HG03442 (cell line): ENCODE results near the gene FAM78A.

Experiments
- ATAC-seq: cut with Tn5 transposase; IDR thresholded peaks from one replicate; pipeline ENCODE4 v1.9.1; 2021; ENCODE audit warnings: mild to moderate bottlenecking, moderate library complexity; ENCODE audit not compliant: unreplicated experiment

FAM78A gene

DNA sequence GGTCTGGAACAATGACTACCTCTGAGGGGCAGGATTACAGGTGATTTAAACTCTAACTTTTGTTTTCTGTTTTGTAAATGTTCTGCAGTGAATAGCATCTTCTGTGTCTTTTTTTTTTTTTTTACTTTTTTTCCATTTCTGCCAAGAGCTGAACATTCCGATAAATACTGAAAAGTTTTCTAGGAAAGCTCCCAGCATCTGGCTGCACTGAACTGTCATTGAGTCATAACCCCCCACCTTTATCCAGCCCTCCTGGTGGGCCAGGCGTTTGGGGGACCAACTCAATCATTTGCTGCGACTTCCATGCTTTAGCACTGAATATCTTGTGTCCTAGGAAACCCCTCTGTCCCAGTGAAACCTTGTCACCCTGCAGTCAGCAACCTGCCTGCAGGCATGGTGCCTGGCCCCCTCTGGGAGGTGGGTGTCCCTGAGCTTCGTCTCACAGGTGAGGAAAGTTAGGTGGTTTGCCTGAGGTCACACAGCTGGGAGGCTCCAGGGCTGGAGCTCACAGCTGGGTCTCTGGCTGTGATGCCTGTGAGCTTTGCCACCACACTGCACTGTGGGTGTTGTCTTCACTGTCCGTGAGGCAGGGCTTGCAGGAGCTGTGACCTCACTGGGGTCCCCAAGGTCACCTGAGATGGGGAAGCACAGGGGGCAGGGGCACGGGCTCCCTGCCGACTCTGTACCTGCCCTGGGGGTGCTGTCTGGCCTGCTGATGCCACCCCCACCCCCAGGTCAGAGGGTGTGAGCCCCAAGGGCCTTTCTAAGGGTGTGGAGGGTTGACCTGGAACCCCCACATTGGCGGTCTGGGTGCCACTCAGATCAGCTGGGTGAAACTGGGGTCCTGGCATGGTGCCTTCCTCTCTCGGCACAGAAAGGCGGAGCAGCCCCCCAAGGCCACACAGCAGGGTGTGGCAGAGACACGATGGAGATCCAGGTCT lies 27.3 kb upstream of the FAM78A start:
- no peak for ATAC-seq

DNA sequence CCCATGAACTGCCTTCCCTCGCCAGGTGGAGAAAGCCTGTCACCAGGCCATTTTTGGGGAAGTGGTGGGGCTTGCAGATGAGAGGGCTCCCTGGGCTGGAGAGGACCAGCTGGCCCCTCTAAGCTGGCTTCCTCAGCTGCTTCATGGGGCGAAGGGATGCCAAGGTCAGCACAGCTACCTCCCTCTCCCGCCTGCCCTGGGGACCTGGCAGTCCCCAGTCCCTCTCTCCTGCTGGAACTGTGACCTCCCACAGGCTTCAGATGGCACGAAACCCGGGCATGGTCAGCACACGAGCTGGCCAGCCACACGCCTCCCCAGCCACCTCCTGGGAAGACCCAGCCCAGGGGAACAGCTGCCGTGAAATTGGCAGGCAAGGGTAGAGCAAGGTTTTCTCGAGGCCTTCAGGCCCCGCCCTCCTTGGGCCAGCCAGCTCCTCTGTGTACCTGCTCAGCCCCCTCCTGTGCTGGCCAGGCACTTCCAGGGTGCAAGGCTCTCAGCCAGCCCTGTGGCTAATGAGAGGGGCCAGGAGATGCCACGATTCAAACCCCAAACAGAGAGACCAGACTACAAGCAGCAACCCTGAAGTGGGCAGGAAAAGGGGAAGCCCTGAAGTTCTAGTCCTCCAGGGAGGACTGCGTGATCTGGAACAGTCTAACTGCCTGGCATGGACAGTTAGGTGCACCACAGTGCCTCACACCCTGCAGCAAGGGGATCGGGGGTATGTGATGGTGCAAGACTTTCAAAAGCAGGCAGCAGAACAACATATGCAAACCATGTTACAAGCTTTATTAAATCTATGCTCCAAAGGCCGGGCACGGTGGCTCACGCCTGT lies 26.1 kb upstream of the FAM78A start:
- no peak for ATAC-seq

DNA sequence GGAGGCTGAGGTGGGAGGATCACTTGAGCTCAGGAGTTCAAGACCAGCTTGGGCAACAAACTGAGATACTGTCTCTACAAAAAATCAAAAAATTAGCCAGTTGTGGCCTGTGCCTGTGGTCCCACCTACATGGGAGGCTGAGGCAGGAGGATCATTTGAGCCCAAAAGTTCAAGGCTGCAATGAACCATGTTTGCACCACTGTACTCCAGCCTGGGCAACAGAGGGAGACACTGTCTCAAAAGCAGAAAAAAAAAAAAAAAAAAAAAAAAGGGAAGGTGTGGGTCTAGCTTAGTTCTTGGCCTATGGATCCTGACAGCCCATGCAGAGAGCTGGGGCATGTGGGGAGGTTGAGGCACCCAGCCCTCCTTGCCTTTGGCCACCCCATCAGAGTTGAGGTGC lies 24.1 kb upstream of the FAM78A start:
- no peak for ATAC-seq

DNA sequence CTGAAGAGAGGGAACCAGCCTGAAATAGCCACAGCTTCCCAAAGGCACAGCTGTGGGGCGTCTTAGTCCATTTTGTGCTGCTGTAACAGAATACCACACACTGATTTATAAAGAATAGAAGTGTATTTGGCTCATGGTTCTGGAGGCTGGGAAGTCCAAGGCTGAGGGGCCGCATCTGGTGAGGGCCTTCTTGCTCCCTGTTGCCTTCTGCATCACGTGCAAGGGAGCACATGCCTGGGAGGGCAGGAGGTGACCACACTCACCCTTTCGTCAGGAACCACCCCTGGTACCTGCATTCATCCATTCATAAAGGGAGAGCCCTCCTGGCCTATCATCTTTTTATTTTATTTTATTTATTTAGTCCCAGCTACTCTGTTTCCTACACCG lies 23.6 kb upstream of the FAM78A start:
- no peak for ATAC-seq

DNA sequence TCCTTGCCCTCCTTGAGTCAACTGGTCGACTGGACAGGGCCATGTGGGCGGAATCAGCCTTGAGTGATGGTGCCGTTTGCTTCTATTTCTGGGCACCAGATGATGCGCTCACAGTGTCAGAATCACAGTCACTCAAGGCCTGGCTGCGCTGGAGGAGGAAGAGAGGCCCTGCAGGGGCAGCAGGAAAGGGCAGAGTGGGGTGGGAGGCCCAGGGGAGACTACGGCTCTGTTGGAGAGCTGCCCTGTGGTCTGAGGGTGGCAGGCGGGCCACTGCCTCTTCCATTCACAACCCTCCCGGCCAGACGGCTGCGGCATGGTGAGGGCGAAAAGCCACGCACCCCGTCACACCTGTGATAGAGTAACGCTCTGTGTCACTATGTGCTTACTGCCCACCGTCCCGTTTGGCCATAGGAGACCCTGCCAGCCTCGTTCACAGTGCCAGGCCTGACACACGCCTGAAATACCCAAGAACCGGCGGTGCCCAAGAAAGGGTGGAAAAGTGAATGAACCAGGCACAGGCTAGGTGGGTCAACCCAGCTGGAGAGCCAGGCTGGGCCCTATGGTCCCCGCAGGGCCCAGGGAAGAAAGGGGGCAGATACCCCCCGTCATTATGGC lies 23.1 kb upstream of the FAM78A start:
- no peak for ATAC-seq

DNA sequence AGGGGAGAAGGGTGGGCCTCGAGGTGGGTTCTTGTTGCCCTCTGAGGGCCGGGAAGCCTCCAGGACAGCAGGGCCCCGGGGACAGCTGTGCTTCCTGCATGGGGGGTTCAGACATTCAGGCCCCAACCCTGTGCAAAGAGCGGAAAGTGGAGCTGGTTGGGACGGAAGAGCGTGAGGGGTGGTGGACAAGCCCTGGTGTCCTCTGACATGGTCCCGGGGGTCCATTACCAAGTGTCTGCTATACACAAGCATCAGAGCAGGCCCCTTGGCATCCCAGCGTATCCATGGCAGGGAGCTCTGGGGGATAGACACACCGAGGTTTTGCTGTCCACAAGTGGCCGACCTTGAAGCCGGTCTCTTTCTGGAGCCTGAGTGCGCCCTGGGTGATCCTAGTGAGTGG lies 22.5 kb upstream of the FAM78A start:
- no peak for ATAC-seq

DNA sequence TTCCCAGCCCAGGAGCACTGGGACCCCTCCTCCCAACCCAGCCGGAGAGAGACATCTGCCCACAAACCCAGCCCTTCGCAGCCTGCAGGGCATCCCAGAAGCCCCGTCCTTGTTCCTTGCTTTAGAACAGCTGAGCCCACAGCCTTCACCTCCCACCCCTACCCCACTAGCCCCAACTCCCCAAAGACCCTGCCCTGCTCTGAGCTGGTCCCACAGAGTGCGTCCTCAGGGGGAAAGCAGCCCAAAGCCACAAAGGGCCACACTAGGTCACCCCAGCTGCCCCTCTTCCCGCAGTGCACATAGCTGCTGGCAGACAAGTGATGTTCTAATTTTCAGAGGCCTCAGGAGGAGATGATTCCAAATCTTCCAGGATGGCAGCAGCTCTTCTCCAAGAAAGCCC lies 22.0 kb upstream of the FAM78A start:
- no peak for ATAC-seq

DNA sequence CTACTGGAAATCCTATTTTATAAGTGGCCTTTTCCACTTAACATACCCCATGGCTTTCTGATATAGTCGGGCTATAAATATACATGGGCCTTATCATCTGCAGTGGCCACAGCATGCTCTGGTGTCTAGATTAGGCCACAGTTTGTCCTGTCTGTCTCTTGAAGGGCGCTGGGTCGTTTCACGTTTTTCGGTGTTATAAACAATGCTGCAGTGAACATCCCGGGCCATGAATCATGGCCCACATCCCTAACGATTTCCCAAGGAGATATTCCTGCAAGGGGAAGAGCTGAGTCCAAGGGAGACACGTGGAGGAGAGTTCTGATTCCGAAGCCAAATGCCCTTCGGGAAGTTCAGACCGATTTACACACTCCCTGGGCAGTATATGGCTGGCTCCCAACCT lies 21.6 kb upstream of the FAM78A start:
- ATAC-seq, result no peak

DNA sequence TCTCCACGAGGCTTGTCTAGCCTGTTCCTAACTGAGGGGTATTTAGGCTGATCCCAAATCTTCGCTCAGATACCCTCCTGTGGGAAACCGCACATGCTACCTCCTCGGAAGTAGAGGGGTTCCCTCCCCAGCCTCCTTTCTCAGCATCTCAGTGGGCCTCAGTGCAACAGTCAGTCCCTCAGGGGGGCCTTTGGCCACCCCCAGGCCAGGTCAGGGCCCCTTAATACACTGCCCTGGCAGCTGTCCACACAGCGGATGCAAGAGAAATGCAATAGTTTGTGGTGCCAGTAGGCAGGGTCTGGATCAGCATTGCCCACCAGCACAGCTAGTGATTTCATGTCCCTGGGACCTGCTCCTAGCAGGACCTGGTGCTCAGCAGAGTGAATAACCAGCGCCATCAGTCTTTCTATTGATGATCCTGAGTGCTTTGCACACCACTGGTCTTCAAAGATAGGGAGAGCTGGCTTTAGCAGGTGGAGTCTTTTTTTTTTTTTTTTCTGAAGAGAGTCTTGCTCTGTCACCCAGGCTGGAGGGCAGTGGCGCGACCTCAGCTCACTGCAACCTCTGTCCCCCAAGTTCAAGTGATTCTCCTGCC lies 20.7 kb upstream of the FAM78A start:
- ATAC-seq, result no peak

DNA sequence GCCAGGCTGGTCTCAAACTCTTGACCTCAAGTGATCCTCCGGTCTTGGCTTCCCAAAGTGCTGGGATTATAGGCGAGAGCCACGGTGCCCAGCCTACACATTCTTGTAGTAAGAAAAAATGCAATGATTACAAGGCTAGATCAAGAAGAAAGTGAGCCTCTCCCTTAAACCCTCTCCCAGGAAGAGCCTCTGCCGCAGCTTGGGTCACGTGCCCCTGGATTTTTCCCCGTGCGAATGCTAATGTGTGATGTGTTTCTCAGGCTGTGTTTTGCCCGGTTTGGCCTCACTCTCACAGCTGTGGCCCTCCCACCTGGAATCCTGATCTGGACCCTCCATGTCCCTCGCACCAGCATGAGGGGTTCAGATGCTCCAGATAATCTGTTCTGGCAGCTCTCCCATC lies 20.1 kb upstream of the FAM78A start:
- ATAC-seq, result no peak

DNA sequence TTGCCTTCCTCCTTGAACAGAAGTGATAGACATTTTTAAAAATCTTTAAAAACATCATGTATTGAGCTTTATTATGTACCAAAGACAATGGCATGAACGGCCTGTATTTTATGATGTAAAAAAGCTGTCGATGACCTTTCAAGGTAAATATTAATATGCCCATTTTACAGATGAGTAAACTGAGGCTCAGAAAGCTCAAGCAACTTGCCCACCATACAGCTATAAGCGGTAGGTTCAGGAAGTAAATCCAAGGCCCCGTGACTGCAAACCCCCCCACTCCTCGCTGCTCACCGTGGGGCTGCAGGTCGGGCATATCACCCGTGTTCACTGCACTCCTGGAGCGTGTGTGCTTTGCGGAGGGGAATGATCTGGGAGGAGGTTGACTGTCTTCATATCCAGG lies 16.6 kb upstream of the FAM78A start:
- no peak for ATAC-seq

DNA sequence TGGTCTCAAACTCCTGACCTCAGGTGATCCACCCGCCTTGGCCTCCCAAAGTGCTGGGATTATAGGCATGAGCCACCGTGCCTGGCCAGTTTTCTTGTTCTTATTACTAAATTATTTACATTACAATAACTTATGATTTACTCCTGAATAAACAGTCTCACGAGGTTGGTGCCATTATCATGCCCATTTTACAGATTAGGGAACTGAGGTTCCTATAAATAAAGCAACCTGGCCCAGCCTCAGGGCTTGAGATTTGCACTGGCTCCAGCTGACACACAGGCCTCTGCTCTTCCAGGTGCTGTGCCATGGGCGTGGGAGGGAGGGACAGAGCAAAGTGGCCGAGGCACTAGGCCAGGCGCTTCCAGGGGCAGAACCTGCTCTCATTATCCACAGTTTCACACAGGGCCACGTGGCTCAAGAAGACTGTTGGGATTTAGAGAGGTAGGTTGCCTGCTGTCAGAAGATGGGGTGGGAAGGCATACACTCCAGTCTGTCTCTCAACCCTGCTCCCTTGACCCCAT lies 15.5 kb upstream of the FAM78A start:
- no peak for ATAC-seq

DNA sequence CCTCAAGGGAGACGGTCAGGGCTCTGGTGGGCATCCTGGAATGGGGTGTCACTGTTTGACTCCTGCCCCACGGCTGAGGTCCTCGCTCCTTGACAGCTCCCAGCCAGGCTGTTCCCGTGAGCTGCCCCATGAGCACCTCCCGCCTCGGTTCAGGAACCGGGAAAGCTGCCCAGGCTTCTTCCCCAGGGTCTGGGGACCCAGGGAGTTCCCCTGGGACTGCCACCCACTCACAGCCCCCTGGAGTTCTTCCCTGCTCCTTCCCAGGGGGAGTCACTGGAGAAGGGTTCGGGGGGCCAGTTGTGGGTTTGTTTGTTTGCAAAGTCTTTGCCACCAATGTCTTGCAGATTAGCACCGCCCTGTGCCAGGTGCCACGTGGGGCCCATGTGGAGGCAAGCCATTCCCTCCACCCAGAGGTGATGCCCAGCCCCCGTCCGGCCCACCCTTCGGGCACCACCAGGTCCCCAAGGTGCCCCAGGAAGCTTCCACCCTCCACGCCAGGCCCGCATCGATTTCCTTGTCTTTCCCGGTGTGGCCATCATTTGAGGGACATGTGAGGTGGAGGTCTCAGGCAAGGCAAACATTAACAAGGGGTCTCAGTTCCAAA lies 14.6 kb upstream of the FAM78A start:
- no peak for ATAC-seq

DNA sequence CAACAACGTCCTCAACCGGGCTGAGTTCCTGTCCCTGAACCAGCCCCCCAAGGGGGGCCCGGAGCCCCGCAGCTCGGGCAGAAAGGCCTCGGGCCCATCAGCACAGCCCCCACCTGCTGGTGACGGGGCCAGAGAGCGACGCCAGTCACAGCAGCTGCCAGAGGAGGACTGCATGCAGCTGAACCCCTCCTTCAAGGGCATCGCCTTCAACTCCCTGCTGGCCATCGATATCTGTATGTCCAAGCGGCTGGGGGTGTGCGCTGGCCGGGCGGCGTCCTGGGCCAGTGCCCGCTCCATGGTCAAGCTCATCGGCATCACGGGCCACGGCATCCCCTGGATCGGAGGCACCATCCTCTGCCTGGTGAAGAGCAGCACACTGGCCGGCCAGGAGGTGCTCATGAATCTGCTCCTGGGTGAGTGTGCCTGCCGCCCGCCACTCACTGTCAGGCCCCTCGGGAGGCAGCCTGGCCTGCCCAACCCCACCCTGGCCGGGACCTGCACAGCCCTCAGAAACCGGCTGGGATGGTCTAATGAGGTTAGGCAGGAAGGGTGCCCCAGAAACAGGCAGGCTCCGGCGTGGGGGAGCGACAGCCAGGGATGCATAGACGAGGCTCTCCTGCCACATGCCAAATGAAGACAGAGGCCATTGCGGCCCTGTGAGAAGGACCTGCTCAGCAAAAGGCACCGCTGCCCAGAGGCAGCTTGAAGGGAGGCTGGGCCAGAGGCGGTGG lies 13.9 kb upstream of the FAM78A start:
- ATAC-seq, result no peak

DNA sequence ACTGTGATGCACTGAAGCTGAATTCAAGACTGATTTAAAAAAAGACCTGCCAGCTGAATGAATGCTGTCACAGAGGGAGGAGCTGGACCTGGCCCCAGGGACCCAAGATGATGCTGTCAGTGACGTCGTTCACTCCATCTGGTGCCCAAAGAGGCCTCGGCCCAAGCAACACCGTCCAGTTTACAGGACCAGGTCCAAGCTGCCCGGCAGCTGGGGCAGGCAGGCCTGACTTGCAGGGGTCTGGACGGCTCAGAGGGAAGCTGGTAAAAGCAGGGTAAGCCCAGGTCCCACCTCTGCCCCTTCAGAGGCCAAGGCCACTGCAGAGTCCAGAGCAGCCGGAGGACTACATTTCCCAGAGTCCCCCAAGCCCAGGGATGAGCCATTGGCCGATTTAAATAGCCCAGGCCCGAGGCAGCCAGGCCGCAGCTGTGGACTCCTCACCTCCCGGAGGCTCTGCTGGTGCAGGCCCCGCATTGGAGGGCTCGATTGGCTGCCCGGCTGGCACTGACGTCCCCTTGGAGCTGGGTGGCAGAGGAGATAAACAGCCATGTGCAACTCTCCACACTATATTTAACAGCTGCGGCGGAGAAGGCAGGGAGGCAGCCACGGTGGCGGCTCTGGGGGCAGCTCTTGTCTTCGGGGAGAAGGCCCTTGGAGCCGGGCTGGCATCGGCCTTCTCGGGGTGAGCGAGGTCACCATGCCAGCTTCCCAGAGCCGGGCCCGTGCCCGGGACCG lies 13.2 kb upstream of the FAM78A start, which contains the start of gene PLPP7:
PLPP7 (plus strand) TSS at position 423 of the 735 bp plus-strand sequence; CDS start at position 698, 275 bp downstream.
- ATAC-seq, result no peak

DNA sequence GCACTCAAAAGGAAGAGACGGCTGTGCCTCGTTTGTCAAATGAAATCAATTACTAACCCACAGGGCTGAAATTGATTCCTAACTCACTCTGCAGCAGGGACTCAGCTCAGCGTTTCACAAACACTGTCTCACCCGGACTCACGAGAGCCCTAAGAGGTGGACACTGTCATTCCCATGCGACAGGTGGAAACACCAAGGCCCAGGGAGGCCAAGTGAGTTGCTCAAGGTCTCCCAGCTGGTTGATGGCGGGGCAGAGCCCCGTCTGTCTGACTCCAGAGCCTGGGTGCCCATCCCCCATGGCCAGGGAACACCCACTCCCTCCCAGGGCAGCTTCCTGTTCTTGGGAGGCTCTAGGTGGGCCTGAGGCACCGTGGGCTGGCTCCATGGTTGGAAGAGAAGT lies 11.9 kb upstream of the FAM78A start:
- no peak for ATAC-seq

DNA sequence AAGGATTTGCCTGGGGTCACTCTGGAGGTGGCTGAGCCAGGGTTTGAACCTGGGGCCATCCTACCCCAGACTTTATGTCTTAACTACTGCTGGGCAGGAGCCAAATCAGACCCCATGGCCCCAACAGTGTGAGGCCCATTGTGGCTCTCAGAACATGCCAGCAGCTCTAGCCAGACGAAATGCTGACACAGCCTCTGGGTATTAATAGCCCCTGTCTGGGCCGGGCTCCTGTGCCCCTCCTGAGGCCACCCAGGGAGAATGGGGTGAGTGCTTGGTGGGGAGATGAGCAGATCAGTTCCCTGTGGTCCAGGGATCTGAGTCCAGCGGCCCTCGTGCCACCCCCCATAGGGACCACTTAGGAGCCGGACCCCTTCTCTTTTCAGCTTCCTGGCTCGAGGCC lies 11.0 kb upstream of the FAM78A start:
- no peak for ATAC-seq

DNA sequence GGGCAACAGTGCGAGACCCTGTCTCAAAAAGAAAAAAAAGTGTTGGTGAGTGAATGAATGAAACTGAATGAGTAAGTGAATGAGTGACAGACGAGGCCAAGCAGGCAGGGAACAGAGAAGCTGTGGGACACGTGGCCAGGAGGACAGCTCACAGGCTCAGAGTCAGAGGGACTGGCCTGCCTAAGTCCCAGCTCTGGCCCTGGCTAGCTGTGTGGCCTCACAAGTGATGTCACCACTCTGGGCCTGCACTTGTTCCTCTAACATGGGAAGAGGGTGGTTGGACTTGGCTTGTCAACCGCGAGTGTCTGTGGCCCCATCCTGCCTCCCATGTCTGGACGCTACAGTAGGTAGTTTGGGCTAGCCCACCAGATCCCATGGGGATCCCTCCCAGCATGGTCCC lies 8.5 kb upstream of the FAM78A start:
- ATAC-seq, result no peak
